PC-9 (cell line): ENCODE results near the gene NEURL2. TPM values are rescaled to one million over a fixed set of nuclear protein-coding genes. Genes with fewer than 3 reads are reported as not detected.

Experiments
- BruUV-seq: library from RNA; stranded (reverse); fragments of 400-500 nt; replicated peaks from 2 replicates; lab custom pipeline; 2021; lab: Mats Ljungman, UMichigan
- CTCF ChIA-PET: fragments of 300-600 bp; sonication (Branson Sonifier 250); formaldehyde crosslinking; loops from one replicate; lab custom pipeline; 2022; ENCODE audit warnings: antibody characterized with exemption; lab: Charles Lee
- POLR2A ChIA-PET: fragments of 300-600 bp; sonication (Branson Sonifier 250); formaldehyde crosslinking; loops from one replicate; lab custom pipeline; 2022; ENCODE audit warnings: antibody characterized with exemption; ENCODE audit not compliant: unreplicated experiment; lab: Charles Lee
- DNase-seq, 2 experiments: peaks; one replicate each; pipeline versions ENCODE4 v3.0.0 to v3.0.0-alpha.2; 2015 to 2022; ENCODE audit warnings: mixed read lengths in 1 of 2
- H2AFZ ChIP-seq: fragments of 200-600 bp; sonication (generic); 2 replicates; pipeline ENCODE4 v1.8.1; 2017; ENCODE audit warnings: antibody characterized with exemption
- H3F3A ChIP-seq: fragments of 200-600 bp; sonication (generic); 2 replicates; pipeline ENCODE4 v1.8.1; 2017; ENCODE audit warnings: antibody characterized with exemption, mild to moderate bottlenecking, low read depth; ENCODE audit not compliant: insufficient read depth
- H3K27ac ChIP-seq: fragments of 200-600 bp; sonication (generic); 2 replicates; pipeline ENCODE4 v1.6.1; 2016; ENCODE audit warnings: mixed run types
- H3K27me3 ChIP-seq: fragments of 200-600 bp; sonication (generic); 2 replicates; pipeline ENCODE4 v1.6.1; 2016; ENCODE audit warnings: low read depth, mixed run types; ENCODE audit not compliant: insufficient read depth
- H3K36me3 ChIP-seq: fragments of 200-600 bp; sonication (generic); 2 replicates; pipeline ENCODE4 v1.6.1; 2016; ENCODE audit warnings: low read depth, mixed run types
- H3K4me1 ChIP-seq: fragments of 200-600 bp; sonication (generic); replicated peaks from 2 replicates; pipeline ENCODE4 v1.6.1; 2016; ENCODE audit warnings: mixed run types; ENCODE audit not compliant: insufficient read depth
- H3K4me2 ChIP-seq: fragments of 200-600 bp; sonication (generic); 2 replicates; pipeline ENCODE4 v1.6.1; 2017; ENCODE audit warnings: mixed run types
- H3K4me3 ChIP-seq: fragments of 200-600 bp; sonication (generic); 2 replicates; pipeline ENCODE4 v1.6.1; 2016; ENCODE audit warnings: mixed run types
- H3K79me2 ChIP-seq: fragments of 200-600 bp; sonication (generic); 2 replicates; pipeline ENCODE4 v1.6.1; 2017; ENCODE audit warnings: low read depth, mixed run types
- H3K9me2 ChIP-seq: fragments of 200-600 bp; sonication (generic); 2 replicates; pipeline ENCODE4 v1.8.1; 2017; ENCODE audit warnings: mild to moderate bottlenecking; ENCODE audit not compliant: insufficient read depth
- H3K9me3 ChIP-seq: fragments of 200-600 bp; sonication (generic); 2 replicates; pipeline ENCODE4 v1.8.1; 2016; ENCODE audit warnings: low read depth; ENCODE audit not compliant: insufficient read depth
- H4K20me1 ChIP-seq: fragments of 200-600 bp; sonication (generic); 2 replicates; pipeline ENCODE4 v1.8.1; 2017; ENCODE audit not compliant: insufficient read depth
- EZH2 ChIP-seq: fragments of 200-600 bp; sonication (generic); IDR thresholded peaks from 2 replicates; pipeline ENCODE4 v1.8.0; 2017; ENCODE audit warnings: antibody characterized with exemption, low read depth
- intact Hi-C: fragments of 100-400 bp; cut with micrococcal nuclease; formaldehyde crosslinking; loops from one replicate; pipeline ENCODE4 v1.10.0; 2022; ENCODE audit not compliant: unreplicated experiment
- total RNA-seq: library from RNA; stranded (reverse); gene quantifications from 2 replicates; pipeline ENCODE4 v1.2.3, GENCODE V29; 2021
- TF ChIP-seq, protein P1 (sequence below): fragments of 200-600 bp; sonication (generic); conservative IDR thresholded peaks from 2 replicates; pipeline ENCODE4 v1.6.1; 2017; ENCODE audit warnings: mixed run types, antibody characterized with exemption, mild to moderate bottlenecking, moderate library complexity

Gene NEURL2
- total RNA-seq, 1 experiment from 2014 or later = 6.5 TPM

DNA sequence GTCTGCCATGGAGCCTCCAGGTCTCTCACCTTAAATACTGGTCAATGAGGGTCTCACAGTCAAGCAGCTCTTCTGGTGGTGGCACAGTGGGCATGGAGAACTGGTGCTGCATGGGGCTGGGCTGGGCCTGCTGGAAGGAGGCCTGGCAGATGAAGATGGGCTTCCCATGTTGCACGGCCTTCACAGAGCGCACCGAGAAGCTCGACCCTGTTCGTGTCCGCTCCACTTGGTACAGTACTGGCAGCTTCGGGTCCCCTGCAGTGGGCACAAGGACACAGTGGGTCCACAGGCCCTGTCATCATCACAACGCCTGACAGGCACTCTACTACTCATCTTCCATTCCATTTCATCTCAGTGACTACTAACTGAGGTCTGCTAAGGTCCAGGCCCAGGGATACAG is 42.6 kb downstream of the NEURL2 start:
- ChIA-PET CTCF (no interaction called here), POLR2A (interaction anchor here (0.6 kb wide), 1 partner anchor 49 kb away, joined by 5 read pairs; no protein-coding TSS in a partner anchor)
- Histone ChIP-seq H3K4me3 (no peak overlapping the region), H2AFZ (no peak overlapping the region), H3K9me3 (no peaks in the 10 kb centered on the region), H3K9me2 (no peaks in the 10 kb centered on the region), H3F3A (no peaks in the 10 kb centered on the region), H4K20me1 (no peaks in the 10 kb centered on the region), H3K27me3 (no peaks in the 10 kb centered on the region), H3K79me2 (no peaks in the 10 kb centered on the region), H3K27ac (no peak overlapping the region), H3K36me3 (0 out of 2 replicates have a peak, but pooled peaks cover 9% of the 10 kb centered on the region), H3K4me2 (no peak overlapping the region), H3K4me1 (no peaks in the 10 kb centered on the region)
- TF ChIP-seq EZH2 = no peak
- TF ChIP-seq, protein P1, sequence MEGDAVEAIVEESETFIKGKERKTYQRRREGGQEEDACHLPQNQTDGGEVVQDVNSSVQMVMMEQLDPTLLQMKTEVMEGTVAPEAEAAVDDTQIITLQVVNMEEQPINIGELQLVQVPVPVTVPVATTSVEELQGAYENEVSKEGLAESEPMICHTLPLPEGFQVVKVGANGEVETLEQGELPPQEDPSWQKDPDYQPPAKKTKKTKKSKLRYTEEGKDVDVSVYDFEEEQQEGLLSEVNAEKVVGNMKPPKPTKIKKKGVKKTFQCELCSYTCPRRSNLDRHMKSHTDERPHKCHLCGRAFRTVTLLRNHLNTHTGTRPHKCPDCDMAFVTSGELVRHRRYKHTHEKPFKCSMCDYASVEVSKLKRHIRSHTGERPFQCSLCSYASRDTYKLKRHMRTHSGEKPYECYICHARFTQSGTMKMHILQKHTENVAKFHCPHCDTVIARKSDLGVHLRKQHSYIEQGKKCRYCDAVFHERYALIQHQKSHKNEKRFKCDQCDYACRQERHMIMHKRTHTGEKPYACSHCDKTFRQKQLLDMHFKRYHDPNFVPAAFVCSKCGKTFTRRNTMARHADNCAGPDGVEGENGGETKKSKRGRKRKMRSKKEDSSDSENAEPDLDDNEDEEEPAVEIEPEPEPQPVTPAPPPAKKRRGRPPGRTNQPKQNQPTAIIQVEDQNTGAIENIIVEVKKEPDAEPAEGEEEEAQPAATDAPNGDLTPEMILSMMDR = no peak
- BruUV-seq = no TSS peak
- intact Hi-C loops = no loop called here
- no peak for DNase-seq

DNA sequence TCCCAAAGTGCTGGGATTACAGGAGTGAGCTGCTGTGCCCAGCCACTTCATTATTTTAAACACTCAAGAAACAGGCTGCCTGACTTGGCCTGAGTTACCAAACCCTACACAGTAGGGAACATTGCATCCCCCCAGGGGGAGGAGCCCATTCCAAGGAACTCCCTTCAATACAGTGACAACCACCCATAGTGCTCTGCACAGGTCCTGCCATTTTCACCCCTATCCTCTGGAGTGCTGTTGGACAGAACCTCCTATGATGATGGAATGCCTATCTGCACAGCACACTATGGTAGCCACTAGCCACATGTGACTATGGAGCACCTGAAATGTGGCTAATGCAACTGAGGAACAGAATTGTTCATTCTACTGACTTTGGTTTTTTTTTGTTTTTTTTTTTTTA is 45.6 kb downstream of the NEURL2 start:
- no peaks in the 10 kb centered on the region for H3K27me3 ChIP-seq
- H3K4me2 ChIP-seq = no peak overlapping the region
- ChIA-PET POLR2A (interaction anchor here (0.7 kb wide), 1 partner anchor 524 kb away, joined by 4 read pairs; no protein-coding TSS in a partner anchor), CTCF (no interaction called here)
- no peak overlapping the region for H3K4me3 ChIP-seq
- H3K36me3 ChIP-seq = 0 out of 2 replicates have a peak, but pooled peaks cover 9% of the 10 kb centered on the region
- H4K20me1 ChIP-seq = no peaks in the 10 kb centered on the region
- H2AFZ ChIP-seq = no peak overlapping the region
- intact Hi-C loops = no loop called here
- TF ChIP-seq EZH2 = no peak
- TF ChIP-seq, protein P1 = no peak
- H3K27ac ChIP-seq = no peak overlapping the region
- H3K9me3 ChIP-seq = no peaks in the 10 kb centered on the region
- no peaks in the 10 kb centered on the region for H3K9me2 ChIP-seq
- H3F3A ChIP-seq = no peaks in the 10 kb centered on the region; the same call in 1 of the 2 replicates
- H3K4me1 ChIP-seq = no peaks in the 10 kb centered on the region
- BruUV-seq = no TSS peak
- no peaks in the 10 kb centered on the region for H3K79me2 ChIP-seq
- no peak for DNase-seq

DNA sequence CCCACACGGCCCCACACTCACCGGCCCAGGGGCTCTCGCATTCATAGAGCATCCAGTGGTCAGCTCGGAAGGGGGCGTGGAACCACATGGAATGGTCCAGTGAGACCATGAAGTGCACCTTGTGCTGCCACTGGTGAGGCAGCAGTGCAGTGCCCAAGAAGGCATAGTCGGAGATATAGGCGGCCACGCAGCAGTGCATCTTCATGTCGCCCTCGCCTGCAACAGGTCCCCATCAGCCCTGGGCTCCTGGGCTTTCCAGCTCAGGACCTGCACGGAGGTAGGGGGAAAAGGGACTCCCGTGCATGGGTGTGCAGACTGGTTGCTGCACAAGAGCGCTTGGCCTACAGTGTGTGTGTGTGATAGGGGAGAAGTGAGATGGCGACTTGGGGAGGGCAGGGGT is 47.5 kb downstream of the NEURL2 start:
- Histone ChIP-seq H3K79me2 (no peaks in the 10 kb centered on the region), H4K20me1 (no peaks in the 10 kb centered on the region), H2AFZ (no peak overlapping the region), H3K27me3 (no peaks in the 10 kb centered on the region), H3K9me3 (no peaks in the 10 kb centered on the region), H3K9me2 (no peaks in the 10 kb centered on the region), H3K4me2 (no peak overlapping the region), H3K36me3 (0 out of 2 replicates have a peak, but pooled peaks cover 9% of the 10 kb centered on the region), H3K4me1 (no peaks in the 10 kb centered on the region), H3F3A (no peaks in the 10 kb centered on the region; the same call in 1 of the 2 replicates), H3K4me3 (no peak overlapping the region), H3K27ac (no peak overlapping the region)
- BruUV-seq = no TSS peak
- intact Hi-C loops = no loop called here
- CTCF ChIA-PET = no interaction called here
- POLR2A ChIA-PET = no interaction called here
- TF ChIP-seq, protein P1 = no peak
- TF ChIP-seq EZH2 = no peak
- DNase-seq = no peak
